A673 (cell line): Measurements from ENCODE around the gene ZNF394.

ENCODE experiments used
- CTCF ChIP-seq: fragments of 300-800, 200-600 bp; sonication (generic); conservative IDR thresholded peaks from 2 replicates; pipeline ENCODE4 v1.5.1; 2017; ENCODE audit warnings: low read depth, mild to moderate bottlenecking, antibody characterized with exemption, low read length, moderate library complexity, mixed read lengths
- EZH2 ChIP-seq: fragments of 200-600 bp; sonication (generic); IDR thresholded peaks from 2 replicates; pipeline ENCODE4 v1.6.1; 2017; ENCODE audit warnings: borderline replicate concordance, low read depth, mild to moderate bottlenecking, mixed read lengths, antibody characterized with exemption, low read length; ENCODE audit not compliant: poor library complexity, severe bottlenecking

DNA sequence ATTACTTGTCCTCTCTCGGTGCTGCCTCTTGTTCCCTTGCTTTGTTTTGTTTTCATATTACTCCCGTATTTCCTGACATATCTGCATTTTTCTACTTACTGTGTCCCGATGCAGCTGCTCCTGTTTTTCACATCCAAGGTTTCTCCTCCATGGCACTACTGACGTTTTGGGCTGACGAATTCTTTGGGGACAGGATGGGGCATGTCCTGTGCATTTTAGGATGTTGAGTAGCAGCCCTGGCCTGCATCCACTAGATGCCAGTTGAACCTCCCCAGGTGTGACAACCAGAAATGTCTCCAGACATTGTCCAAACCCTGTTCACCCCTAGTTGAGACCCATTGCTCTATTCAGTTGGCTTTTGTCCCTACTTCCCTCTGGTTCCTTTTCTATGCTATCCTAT lies 15.0 kb downstream of the ZNF394 start:
- TF ChIP-seq CTCF, result no peak
- TF ChIP-seq EZH2, result no peak
